ENCODE data around the gene PLXNC1.

GRCh38 chr12:94218233-94218632 lies 69.9 kb downstream of the PLXNC1 start:
- TF ChIP-seq CTCF (IDR thresholded peaks at IDR 0.05) (no peak), POLR2A (IDR thresholded peaks at IDR 0.05) (no peak)
